Tibial nerve (tissue), 4 donors: ENCODE data around the gene ASCC2.

Source experiments
- CTCF ChIP-seq, 5 experiments: fragments of 200-600 bp in 3 of 5; fragments of 450-650 bp in 2 of 5; sonication (generic) in 3 of 5; IDR thresholded peaks; one replicate each; pipeline ENCODE4 v1.5.1; 2016 to 2019; ENCODE audit warnings: antibody characterized with exemption in 5 of 5, mild to moderate bottlenecking in 3 of 5, moderate library complexity in 2 of 5
- EP300 ChIP-seq, 2 donors: sonication (generic); formaldehyde crosslinking; IDR thresholded peaks; one replicate each; pipeline ENCODE4 v1.6.1; 2017; ENCODE audit warnings: antibody characterized with exemption in 2 of 2, mild to moderate bottlenecking in 1 of 2
- POLR2A ChIP-seq, 2 donors: fragments of 450-650 bp; IDR thresholded peaks; one replicate each; pipeline ENCODE4 v1.6.1; 2017; ENCODE audit warnings: antibody characterized with exemption in 2 of 2, mild to moderate bottlenecking in 2 of 2, moderate library complexity in 2 of 2

- TF ChIP-seq CTCF (IDR thresholded peaks at IDR 0.05), result no peak
- no peak for TF ChIP-seq POLR2A (IDR thresholded peaks at IDR 0.05)
- TF ChIP-seq EP300 (IDR thresholded peaks at IDR 0.05), result no peak
Measured at GRCh38 chr22:29840498-29840897, 2.4 kb upstream of the ASCC2 start.
